Adrenal gland (tissue), 5 donors: ENCODE measurements around the gene CAPRIN2.

Source experiments
- POLR2A ChIP-seq, 2 donors: fragments of 450-650 bp; IDR thresholded peaks; one replicate each; pipeline ENCODE4 v1.6.1; 2017; ENCODE audit warnings: antibody characterized with exemption in 2 of 2, mild to moderate bottlenecking in 2 of 2, moderate library complexity in 1 of 2
- TF ChIP-seq, protein P1 (sequence below), 6 experiments: fragments of 450-650 bp in 4 of 6; fragments of 200-600 bp in 2 of 6; sonication (generic) in 1 of 6; IDR thresholded peaks; 1 replicate in 5 of 6; 2 replicates in 1 of 6; pipeline versions ENCODE4 v1.5.1 to v1.8.0; 2016 to 2021; ENCODE audit warnings: antibody characterized with exemption in 6 of 6, mild to moderate bottlenecking in 2 of 6, moderate library complexity in 1 of 6
- donor health status: DM: no; HTN: no; CAD: no.

DNA sequence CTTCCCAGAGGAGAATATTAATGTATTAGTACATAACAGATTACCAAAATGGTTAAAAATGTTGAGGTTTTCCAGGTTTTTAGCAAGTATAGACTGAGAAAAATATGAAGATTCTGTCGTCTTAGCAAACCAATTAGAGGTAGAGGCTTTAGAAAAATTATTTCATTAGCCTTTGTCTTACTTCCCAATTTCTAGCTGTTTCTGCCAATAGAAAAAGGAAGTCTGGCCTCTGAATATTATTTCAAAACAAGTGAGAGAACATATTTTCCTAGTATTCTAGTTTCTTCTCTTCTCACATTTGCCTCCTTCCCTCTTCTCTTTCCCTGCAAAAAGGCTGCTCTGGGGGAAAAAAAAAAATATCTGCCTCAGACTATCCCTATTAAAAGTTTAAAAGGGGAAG, 75.5 kb downstream of the CAPRIN2 start:
- TF ChIP-seq, protein P1, sequence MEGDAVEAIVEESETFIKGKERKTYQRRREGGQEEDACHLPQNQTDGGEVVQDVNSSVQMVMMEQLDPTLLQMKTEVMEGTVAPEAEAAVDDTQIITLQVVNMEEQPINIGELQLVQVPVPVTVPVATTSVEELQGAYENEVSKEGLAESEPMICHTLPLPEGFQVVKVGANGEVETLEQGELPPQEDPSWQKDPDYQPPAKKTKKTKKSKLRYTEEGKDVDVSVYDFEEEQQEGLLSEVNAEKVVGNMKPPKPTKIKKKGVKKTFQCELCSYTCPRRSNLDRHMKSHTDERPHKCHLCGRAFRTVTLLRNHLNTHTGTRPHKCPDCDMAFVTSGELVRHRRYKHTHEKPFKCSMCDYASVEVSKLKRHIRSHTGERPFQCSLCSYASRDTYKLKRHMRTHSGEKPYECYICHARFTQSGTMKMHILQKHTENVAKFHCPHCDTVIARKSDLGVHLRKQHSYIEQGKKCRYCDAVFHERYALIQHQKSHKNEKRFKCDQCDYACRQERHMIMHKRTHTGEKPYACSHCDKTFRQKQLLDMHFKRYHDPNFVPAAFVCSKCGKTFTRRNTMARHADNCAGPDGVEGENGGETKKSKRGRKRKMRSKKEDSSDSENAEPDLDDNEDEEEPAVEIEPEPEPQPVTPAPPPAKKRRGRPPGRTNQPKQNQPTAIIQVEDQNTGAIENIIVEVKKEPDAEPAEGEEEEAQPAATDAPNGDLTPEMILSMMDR (IDR thresholded peaks at IDR 0.05), result no peak
- no peak for TF ChIP-seq POLR2A (IDR thresholded peaks at IDR 0.05)
